NCI-H226 (cell line): ENCODE measurements around the gene HEY2.

Source experiments
- DNase-seq: peaks from one replicate; pipeline ENCODE4 v3.0.0-alpha.2; 2015

HEY2 gene

GRCh38 chr6:125745281-125746018, 4.0 kb upstream of the HEY2 start:
- no peak for DNase-seq

- DNase-seq, result no peak
Observed at GRCh38 chr6:125746019-125746414, 3.4 kb upstream of the HEY2 start.

GRCh38 chr6:125746731-125747588, 2.5 kb upstream of the HEY2 start:
- DNase-seq, result no peak

- peak; percentile 18 for DNase-seq
Observed at GRCh38 chr6:125747589-125748405, 1.6 kb upstream of the HEY2 start.

GRCh38 chr6:125748406-125749172, 843 bp upstream of the HEY2 start:
- no peak for DNase-seq

- DNase-seq, result no peak
Observed at GRCh38 chr6:125749865-125750691, 646 bp downstream of the HEY2 start.

GRCh38 chr6:125750692-125751333, 1.4 kb downstream of the HEY2 start:
- DNase-seq, result no peak

- DNase-seq, result no peak
Observed at GRCh38 chr6:125751334-125751916, 2.0 kb downstream of the HEY2 start.

- no peak for DNase-seq
Observed at GRCh38 chr6:125752773-125753172, 3.3 kb downstream of the HEY2 start.

- DNase-seq, result no peak
Observed at GRCh38 chr6:125753218-125753936, 3.9 kb downstream of the HEY2 start.

GRCh38 chr6:125753937-125754259, 4.5 kb downstream of the HEY2 start:
- no peak for DNase-seq

- no peak for DNase-seq
Observed at GRCh38 chr6:125754566-125754965, 5.1 kb downstream of the HEY2 start.

GRCh38 chr6:125759184-125759902, 9.9 kb downstream of the HEY2 start:
- DNase-seq, result no peak

GRCh38 chr6:125759959-125760457, 10.6 kb downstream of the HEY2 start:
- DNase-seq, result no peak

- no peak for DNase-seq
Observed at GRCh38 chr6:125764121-125764671, 14.8 kb downstream of the HEY2 start.

GRCh38 chr6:125765944-125766343, 16.5 kb downstream of the HEY2 start:
- DNase-seq, result no peak

- no peak for DNase-seq
Observed at GRCh38 chr6:125766641-125767040, 17.2 kb downstream of the HEY2 start.

GRCh38 chr6:125769147-125769783, 19.8 kb downstream of the HEY2 start:
- no peak for DNase-seq
